ENCODE data around the gene GLT1D1. TPM values are rescaled to one million over a fixed set of nuclear protein-coding genes. Genes with fewer than 3 reads are reported as not detected.
"Not testable (repeated sequence)": the region's sequence is repeated elsewhere in the genome, so short reads cannot be mapped to it uniquely, and the experiment has no call there.

GLT1D1 gene
- polyA plus RNA-seq, result not detected

DNA sequence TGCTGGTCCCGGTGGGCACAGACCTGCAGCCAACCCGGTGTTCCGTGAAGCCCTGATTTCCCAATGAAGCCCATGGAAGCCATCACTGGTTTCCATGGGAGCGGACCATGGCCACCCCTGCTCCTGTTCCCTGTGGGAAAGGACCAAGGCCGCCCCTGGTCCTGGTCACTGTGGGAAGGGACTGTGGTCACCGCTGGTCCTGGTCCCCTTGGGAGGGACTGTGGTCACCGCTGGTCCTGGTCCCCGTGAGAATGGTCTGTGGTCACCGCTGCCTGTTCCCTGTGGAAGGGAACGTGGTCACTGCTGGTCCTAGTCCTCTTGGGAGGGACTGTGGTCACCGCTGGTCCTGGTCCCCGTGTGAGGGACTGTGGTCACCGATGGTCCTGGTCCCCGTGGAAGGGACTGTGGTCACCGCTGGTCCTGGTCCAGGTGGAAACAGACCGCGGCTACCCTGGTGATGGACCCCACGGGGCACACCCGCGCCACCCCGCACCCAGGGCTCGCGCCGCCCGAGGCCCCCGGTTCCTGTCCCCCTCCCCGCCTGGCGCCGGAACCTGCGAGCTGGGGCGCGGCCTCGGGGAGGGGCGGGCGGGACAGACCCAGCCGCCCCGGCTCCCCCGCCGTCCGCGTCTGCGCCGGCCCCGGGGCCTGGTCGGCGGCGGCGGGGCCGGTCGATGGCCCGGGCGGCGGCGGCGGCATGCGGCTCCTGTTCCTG is at the start of gene GLT1D1:
GLT1D1 (plus strand) TSS at position 594 of the 715 bp plus-strand sequence; CDS start at position 698, 104 bp downstream.
- Mint-ChIP-seq H3K4me3 (peak within 1 kb of the TSS; percentile 53 to 90 (median 80)), H3K27ac (no peak within 1 kb of the TSS), H3K27me3 (peaks cover 20% of the 10 kb centered on the region), H3K9me3 (peaks cover 0 to 2% (median 0%) of the 10 kb centered on the region in 3 donors), H3K4me1 (peaks cover 0 to 17% (median 1%) of the 10 kb centered on the region in 3 donors), H3K36me3 (peaks cover 2% of the 10 kb centered on the region)

DNA sequence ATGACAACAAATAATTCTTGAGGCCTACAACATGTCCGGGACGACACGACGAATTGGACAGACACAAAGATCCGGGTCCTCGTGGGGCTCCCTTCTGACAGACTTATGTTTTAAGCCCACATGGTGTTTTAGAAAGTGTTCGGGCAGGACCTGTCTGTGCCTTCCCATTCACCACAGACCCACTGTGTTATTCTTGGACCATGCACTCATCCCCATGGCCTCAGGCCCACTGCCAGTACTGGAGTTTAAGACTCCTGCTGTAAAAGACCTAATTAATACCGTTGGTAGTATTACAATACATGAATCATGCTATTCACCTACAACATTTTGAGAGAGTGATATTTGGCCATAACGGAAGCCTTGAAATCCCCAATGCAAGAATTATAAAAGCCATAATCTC is 49.5 kb upstream of the GLT1D1 start:
- Mint-ChIP-seq H3K27me3 (no peaks in the 10 kb centered on the region), H3K9me3 (no peaks in the 10 kb centered on the region), H3K36me3 (peaks cover 12% of the 10 kb centered on the region), H3K4me3 (peak overlapping the region in 1 of 4 donors; percentile 32), H3K27ac (peak overlapping the region in 1 of 3 donors; percentile 16), H3K4me1 (peaks cover 27 to 50% (median 31%) of the 10 kb centered on the region in 3 donors)

DNA sequence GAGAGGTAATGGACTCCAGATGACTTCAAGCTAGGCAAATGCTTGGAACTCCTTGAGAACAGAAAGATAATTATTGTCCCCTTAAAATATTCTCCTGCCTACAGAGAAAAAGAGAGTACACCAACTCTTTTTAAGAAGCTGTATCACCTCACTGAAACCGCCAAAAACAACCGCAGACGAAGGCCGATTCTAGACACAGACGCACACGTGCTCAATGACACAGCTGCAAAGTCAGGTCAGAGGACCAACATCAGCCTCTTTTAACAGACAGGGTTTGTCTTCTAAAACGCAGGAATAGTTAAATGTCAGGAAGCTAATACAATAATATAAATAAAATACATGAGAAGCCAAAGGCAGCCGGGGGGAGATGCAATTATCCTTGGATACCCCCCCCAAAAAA is 48.5 kb upstream of the GLT1D1 start:
- Mint-ChIP-seq H3K9me3 (no peaks in the 10 kb centered on the region), H3K27ac (peak overlapping the region; percentile 39 to 87 (median 58)), H3K27me3 (no peaks in the 10 kb centered on the region), H3K36me3 (peaks cover 12% of the 10 kb centered on the region), H3K4me3 (peak overlapping the region in 3 of 4 donors; percentile 27 to 40 (median 39)), H3K4me1 (peaks cover 25 to 48% (median 27%) of the 10 kb centered on the region in 3 donors)

DNA sequence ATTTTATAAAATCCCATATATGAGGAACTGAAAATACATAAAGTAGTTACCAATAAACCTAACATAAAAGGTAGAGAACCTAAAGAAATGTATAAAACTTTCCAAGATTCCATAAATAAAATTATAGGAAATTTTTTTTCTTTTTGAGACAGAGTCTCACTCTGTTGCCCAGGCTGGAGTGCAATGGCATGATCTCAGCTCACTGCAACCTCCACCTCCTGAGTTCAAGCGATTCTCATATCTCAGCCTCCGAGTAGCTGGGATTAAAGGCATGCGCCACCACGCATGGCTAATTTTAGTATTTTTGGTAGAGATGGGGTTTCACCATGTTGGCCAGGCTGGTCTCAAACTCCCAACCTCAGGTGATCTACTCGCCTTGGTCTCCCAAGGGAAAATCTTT is 47.9 kb upstream of the GLT1D1 start:
- not testable (repeated sequence) for H3K9me3 Mint-ChIP-seq, H3K4me3 Mint-ChIP-seq, H3K27me3 Mint-ChIP-seq
- Mint-ChIP-seq H3K36me3 (peaks cover 12% of the 10 kb centered on the region), H3K27ac (peak overlapping the region in 2 of 3 donors; percentile 58 to 87), H3K4me1 (peaks cover 31 to 52% (median 34%) of the 10 kb centered on the region in 3 donors)

DNA sequence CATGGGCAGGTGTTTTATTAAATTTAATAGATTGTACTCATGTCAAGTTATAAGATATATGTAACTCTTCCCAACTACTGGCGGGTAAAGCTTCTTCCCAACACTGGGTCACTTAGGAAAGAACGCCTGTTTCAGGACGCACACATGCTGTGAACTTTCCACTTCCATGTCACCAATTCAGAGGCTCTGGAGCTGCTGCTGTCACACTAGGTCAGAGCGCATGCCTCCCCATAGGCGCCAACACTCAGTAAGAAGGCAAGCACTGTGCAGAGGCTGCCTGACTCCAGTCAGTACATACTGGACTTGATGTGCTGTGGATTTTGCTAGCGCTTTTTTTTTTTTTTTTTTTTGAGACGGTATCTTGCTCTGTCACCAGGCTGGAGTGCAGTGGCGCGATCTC is 46.7 kb upstream of the GLT1D1 start:
- Mint-ChIP-seq H3K4me3 (no peak overlapping the region), H3K27ac (peak overlapping the region in 2 of 3 donors; percentile 67 to 90), H3K9me3 (no peaks in the 10 kb centered on the region), H3K4me1 (peaks cover 37 to 52% (median 40%) of the 10 kb centered on the region in 3 donors), H3K36me3 (peaks cover 12% of the 10 kb centered on the region), H3K27me3 (no peaks in the 10 kb centered on the region)

DNA sequence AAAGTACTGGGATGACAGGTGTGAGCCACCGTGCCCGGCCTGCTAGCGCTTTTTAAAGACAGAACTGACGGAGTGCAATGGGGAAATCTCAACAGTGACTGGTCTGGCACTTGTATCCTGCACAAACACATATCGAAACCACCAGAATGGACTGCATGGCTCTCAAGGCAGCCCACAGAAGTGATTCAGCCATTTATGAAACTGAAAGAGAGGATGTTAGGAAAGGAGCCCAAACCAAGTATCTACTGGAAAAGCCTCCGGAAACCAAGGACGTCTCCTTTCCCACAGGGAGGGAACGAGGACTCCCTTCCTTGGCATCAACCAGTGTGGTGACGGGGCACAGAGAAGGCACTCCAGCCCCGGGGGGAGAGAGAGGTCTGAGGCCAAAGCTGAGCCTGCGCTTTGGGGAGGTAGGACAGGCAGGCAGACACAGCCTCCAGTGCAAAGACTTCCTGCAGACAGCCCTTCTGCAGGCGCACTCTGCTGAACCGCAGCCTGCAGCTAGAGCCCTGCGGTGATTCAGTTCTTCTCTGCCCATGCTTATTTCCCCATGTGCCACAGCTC is 46.0 kb upstream of the GLT1D1 start:
- H3K4me3 Mint-ChIP-seq, result peak overlapping the region in 1 of 4 donors; percentile 70
- no peaks in the 10 kb centered on the region for H3K27me3 Mint-ChIP-seq
- H3K27ac Mint-ChIP-seq, result peak overlapping the region; percentile 31 to 90 (median 51)
- H3K9me3 Mint-ChIP-seq, result no peaks in the 10 kb centered on the region
- peaks cover 12% of the 10 kb centered on the region for H3K36me3 Mint-ChIP-seq
- H3K4me1 Mint-ChIP-seq, result peaks cover 36 to 52% (median 38%) of the 10 kb centered on the region in 3 donors

DNA sequence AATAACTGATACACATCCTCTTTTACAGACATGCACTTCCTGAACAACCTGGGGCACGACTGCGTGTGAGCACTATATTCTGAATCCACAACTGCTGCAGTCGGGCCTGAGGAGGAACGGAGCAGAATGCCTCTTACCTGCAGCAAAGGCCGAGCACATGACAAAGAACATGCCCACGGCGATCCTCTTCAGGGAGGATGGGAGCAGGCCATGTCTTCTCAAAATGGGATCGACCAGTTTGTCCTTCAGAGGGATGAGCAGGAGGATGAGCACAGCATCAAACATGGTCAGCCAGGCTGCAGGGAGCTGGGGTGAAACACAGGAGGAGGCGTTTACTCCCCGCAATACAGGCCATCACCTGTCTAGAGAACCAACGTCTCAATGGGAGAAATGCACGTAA is 44.6 kb upstream of the GLT1D1 start:
- H3K36me3 Mint-ChIP-seq, result peaks cover 6% of the 10 kb centered on the region

DNA sequence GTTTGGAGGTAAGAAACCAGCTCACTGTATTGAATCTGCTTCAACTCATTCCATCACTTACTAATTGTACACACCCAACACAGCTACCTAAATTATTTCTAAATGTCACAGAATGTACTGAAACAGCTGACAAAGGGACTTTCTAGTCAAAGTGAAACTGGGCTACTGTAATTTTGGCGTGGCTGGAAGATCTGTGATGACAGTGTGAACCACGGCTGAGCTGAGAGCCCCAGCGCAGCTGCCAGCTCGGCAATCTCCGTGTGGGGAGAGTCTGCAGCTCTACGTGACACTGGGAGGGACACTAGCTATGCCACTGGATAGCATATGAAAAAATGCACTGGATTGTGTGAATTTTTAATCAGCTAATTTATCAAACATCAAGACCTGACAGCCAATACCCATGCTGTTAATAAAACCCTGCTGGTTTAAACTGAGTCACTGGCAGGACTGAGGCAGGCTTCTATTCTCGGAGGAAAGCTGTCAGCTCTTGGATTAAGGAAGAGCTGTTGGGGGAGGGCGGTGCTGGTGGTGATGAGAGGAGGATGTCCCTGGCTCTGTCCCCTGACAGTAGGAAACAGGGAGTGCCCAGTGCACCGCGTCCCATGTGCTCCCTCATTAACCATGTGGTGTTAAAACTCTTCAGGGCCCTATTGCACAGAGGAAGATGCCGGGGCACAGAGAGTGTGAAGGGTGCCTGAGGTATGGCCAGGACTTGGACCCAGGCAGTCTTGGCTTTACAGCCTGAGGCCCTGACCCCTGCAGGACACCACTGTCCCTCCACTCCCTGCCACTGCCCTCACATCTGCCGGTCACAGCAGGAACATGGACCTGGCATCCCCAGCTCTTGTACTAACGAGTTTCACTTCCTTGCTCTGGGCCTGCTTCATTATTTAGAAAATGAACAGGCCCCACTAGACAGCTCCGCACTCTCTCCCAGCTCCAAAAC is 42.8 kb upstream of the GLT1D1 start:
- Mint-ChIP-seq H3K27me3 (no peaks in the 10 kb centered on the region), H3K27ac (peak overlapping the region; percentile 78 to 97 (median 88)), H3K4me3 (peak overlapping the region; percentile 34 to 92 (median 80)), H3K9me3 (no peaks in the 10 kb centered on the region), H3K36me3 (peaks cover 2% of the 10 kb centered on the region), H3K4me1 (peaks cover 43 to 49% (median 45%) of the 10 kb centered on the region in 3 donors)

More for the DNA sequence above, 44.6 kb upstream of the GLT1D1 start:
- Mint-ChIP-seq H3K27ac (no peak overlapping the region), H3K4me3 (no peak overlapping the region), H3K9me3 (no peaks in the 10 kb centered on the region), H3K27me3 (no peaks in the 10 kb centered on the region), H3K4me1 (peaks cover 35 to 42% (median 38%) of the 10 kb centered on the region in 3 donors)

DNA sequence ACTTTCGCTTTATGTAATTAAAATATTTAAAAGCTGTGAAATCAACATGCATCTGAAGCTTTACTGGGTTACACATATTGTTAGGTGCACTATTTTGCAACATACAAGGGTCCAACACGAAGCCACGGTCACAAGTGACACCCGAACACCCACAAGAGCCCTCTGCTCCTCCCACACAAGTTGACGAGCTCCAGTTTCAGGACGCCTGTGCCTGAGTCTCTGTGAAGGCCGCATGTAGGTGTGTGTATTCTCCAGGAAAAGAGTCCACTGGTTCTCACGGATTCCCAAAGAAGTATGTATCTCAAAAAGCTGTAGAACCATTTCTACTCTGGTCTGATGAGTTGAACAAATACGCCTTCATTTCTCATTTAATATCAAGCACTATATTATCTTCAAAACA is 41.5 kb upstream of the GLT1D1 start:
- Mint-ChIP-seq H3K36me3 (peaks cover 2% of the 10 kb centered on the region), H3K27me3 (no peaks in the 10 kb centered on the region), H3K27ac (peak overlapping the region; percentile 55 to 97 (median 78)), H3K4me3 (peak overlapping the region in 3 of 4 donors; percentile 17 to 86 (median 81)), H3K4me1 (peaks cover 50 to 53% (median 51%) of the 10 kb centered on the region in 3 donors), H3K9me3 (no peaks in the 10 kb centered on the region)

DNA sequence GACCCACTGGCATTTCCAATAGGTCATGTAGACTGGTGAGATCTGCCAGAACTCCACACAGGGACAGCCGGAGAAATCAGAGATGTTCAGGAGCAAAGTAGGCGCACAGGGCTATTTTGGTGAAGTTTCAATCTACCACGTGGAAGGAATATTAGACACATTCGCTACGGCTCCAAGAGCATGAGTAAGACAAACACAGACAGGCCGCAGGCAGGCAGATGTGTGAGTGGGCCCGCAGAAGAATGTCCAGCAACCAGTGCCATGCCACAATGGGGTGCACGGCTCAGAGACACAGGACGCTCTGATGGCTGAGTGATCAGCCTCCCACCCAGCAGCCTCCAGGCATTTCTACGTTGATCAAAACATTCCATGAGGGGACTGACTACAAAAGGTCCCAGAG is 39.9 kb upstream of the GLT1D1 start:
- Mint-ChIP-seq H3K4me1 (peaks cover 64 to 66% (median 65%) of the 10 kb centered on the region in 3 donors), H3K4me3 (no peak overlapping the region), H3K9me3 (no peaks in the 10 kb centered on the region), H3K27ac (peak overlapping the region in 1 of 3 donors; percentile 36), H3K36me3 (peaks cover 2% of the 10 kb centered on the region), H3K27me3 (no peaks in the 10 kb centered on the region)

DNA sequence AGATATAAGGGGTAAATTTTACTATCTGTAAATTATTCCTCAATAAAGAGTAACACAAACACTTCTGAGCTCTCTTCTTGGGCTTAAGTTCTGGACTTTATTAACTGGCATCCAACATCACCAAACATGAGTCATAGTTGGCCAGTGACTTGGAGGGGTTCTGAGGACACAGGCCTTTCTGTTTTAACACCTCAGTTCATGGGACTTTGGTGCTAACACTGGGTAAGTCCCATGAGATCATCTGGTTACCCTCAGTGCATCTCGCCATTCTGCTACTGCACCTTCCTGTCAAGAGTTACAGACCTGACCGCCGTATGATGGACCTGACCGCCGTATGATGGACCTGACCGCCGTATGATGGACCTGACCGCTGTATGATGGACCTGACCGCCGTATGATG is 39.4 kb upstream of the GLT1D1 start:
- Mint-ChIP-seq H3K9me3 (no peaks in the 10 kb centered on the region), H3K36me3 (peaks cover 2% of the 10 kb centered on the region), H3K27ac (peak overlapping the region in 2 of 3 donors; percentile 36 to 48), H3K27me3 (no peaks in the 10 kb centered on the region), H3K4me1 (peaks cover 64 to 70% (median 65%) of the 10 kb centered on the region in 3 donors), H3K4me3 (peak overlapping the region in 1 of 4 donors; percentile 42)

DNA sequence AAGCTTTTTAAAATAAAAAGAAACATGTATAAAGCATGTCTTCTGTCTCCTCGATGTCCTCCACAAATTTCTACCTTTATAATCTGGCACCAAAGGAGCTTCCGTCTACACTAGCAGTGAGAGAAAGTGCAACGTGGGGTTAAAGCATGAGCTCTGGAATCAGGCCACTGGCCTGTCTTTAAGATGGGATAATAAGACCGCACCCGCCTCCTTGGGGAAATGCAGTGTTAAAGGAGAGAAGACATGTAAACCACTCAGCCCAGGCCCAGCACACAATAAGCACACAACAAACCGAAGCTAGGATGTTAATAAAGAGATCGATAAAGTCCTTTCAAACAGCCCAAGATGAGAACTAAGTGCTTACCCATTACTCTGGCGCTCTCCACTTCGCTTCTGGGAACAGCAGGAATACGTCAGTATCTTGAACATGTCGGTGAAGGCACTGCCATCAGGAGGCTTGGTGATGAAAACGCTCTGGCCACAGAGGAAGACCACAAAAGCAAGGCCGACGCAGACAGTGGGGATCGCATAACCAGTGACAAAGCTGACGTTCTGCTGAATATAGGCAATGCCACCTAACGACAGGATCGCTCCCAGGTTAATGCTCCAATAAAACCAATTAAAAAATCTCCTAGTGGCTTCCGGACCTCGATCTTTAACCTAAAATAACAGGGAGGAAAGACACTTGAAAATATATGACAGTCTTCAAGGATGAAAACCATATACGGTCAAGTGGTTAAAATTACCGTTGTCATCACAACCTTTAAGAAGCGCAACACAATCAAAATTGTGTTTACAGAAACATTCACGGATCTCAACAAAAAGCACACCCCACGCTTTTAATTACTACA is 38.6 kb upstream of the GLT1D1 start:
- Mint-ChIP-seq H3K9me3 (no peaks in the 10 kb centered on the region), H3K4me1 (peaks cover 60 to 71% (median 67%) of the 10 kb centered on the region in 3 donors), H3K27me3 (no peaks in the 10 kb centered on the region), H3K27ac (peak overlapping the region in 2 of 3 donors; percentile 36 to 91), H3K4me3 (peak overlapping the region in 1 of 4 donors; percentile 65), H3K36me3 (peaks cover 2% of the 10 kb centered on the region)

DNA sequence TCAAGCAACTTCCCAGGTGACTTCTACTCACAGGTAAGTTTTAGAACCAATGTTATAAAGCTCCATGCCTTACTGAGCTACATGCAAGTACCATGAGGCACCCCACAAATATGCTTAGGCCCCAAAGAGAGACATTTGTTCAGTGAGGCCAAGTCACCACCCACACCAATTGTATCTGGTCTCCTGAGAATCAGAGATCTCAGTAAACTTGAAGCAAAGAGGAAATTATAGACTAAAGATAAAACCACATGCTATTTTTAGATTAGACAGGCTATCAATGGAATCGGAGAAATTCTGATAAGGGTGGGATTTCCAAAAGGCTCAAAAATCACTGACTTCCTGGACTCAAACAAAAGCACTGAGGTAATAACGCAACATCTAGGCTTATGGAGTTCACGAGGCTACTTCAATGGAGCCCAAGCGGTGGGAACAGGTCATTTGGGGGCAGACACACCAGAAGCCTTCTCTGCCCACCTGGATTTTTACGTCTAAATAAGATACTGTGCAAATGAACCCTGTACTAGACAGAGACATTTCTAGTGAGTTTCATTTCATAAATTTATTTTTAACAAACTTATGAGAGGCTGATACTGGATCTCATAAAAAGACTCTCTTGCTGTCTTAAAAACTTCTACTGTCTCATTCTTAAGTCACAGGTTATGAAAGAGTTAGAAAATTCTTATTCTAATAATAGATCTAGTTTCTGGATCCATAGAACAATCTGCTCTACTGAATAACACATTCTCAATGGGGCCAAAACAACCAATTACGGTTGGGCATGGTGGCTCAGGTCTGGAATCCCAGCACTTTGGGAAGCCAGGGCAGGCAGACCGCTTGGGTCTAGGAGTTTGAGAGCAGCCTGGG is 37.3 kb upstream of the GLT1D1 start:
- H3K36me3 Mint-ChIP-seq, result peaks cover 2% of the 10 kb centered on the region
- peak overlapping the region in 3 of 4 donors; percentile 75 to 77 (median 76) for H3K4me3 Mint-ChIP-seq
- no peaks in the 10 kb centered on the region for H3K9me3 Mint-ChIP-seq
- peak overlapping the region; percentile 53 to 98 (median 85) for H3K27ac Mint-ChIP-seq
- H3K4me1 Mint-ChIP-seq, result peaks cover 52 to 72% (median 66%) of the 10 kb centered on the region in 3 donors
- no peaks in the 10 kb centered on the region for H3K27me3 Mint-ChIP-seq
